Stomach (tissue), 9 donors: ENCODE results near the gene TAF1C. TPM values are rescaled to one million over a fixed set of nuclear protein-coding genes. Genes with fewer than 3 reads are reported as not detected.

Experiments used
- DNase-seq, 2 donors: peaks; one replicate each; pipeline versions ENCODE4 v3.0.0 to v3.0.0-alpha.2; 2013 to 2019
- H3K27ac ChIP-seq, 5 donors: fragments of 200-600 bp in 4 of 5; sonication (generic) in 4 of 5; one replicate each; pipeline ENCODE4 v1.5.1; 2013 to 2019; ENCODE audit warnings: mild to moderate bottlenecking in 1 of 5, moderate library complexity in 1 of 5
- H3K27me3 ChIP-seq, 3 donors: fragments of 200-600 bp; sonication (generic); one replicate each; pipeline ENCODE4 v1.5.1; 2017 to 2019; ENCODE audit warnings: mixed run types in 1 of 3
- H3K36me3 ChIP-seq, 4 donors: fragments of 200-600 bp; sonication (generic); 1 replicate in 3 of 4; 2 replicates in 1 of 4; pipeline ENCODE4 v1.5.1; 2016 to 2019
- H3K4me1 ChIP-seq, 4 donors: fragments of 200-600 bp; sonication (generic); one replicate each; pipeline ENCODE4 v1.5.1; 2016 to 2019
- H3K4me3 ChIP-seq, 4 donors: fragments of 200-600 bp; sonication (generic) in 3 of 4; one replicate each; pipeline ENCODE4 v1.5.1; 2016 to 2019; ENCODE audit warnings: mild to moderate bottlenecking in 1 of 4
- H3K9me3 ChIP-seq, 4 donors: fragments of 200-600 bp; sonication (generic); one replicate each; pipeline ENCODE4 v1.5.1; 2016 to 2019
- CTCF ChIP-seq, 7 experiments: fragments of 450-650 bp in 4 of 7; fragments of 200-600 bp in 3 of 7; sonication (generic) in 3 of 7; IDR thresholded peaks; one replicate each; pipeline ENCODE4 v1.5.1; 2016 to 2019; ENCODE audit warnings: antibody characterized with exemption in 7 of 7, control low read depth in 2 of 7, mild to moderate bottlenecking in 1 of 7
- EP300 ChIP-seq: sonication (generic); formaldehyde crosslinking; IDR thresholded peaks from one replicate; pipeline ENCODE4 v1.6.1; 2017; ENCODE audit warnings: antibody characterized with exemption
- POLR2A ChIP-seq, 4 donors: fragments of 450-650 bp; IDR thresholded peaks; one replicate each; pipeline ENCODE4 v1.6.1; 2016; ENCODE audit warnings: antibody characterized with exemption in 4 of 4, control low read depth in 2 of 4, mild to moderate bottlenecking in 1 of 4, moderate library complexity in 1 of 4
- POLR2AphosphoS5 ChIP-seq, 3 donors: sonication (generic); formaldehyde crosslinking; IDR thresholded peaks; one replicate each; pipeline ENCODE4 v1.6.1; 2016; ENCODE audit warnings: antibody characterized with exemption in 3 of 3
- WGBS, 5 donors: extraction: QIAGEN DNeasy Blood & Tissue Kit in 3 of 5; methylation state at CpG; one replicate each; pipeline versions ENCODE4 v1.1.5 to v1.1.7; 2013 to 2018; 5-methylcytosine and 5-hydroxymethylcytosine counted together
- intact Hi-C: fragments of 100-400 bp; cut with DNase I; formaldehyde crosslinking; loops from one replicate; pipeline ENCODE4 v1.15.1; 2023; ENCODE audit warnings: low total_unique reads
- polyA plus RNA-seq, 3 donors: library from polyadenylated mRNA; stranded (reverse); fragments of 200-250 nt; gene quantifications; one replicate each; pipeline ENCODE4 v1.2.3, GENCODE V29; 2013
- total RNA-seq, 5 donors: library from RNA; depleted of rRNA; stranded (reverse); fragments of >200 nt; gene quantifications; one replicate each; pipeline versions ENCODE4 v1.1.0 to v1.2.3, GENCODE V29; 2014 to 2016
- donor health status: healthy with polysubstance abuse.
- donor health status: Bipolar disorder and iron deficiency.
- donor health status: healthy.

Gene TAF1C
- total and polyA plus RNA-seq, 8 donors, result 15.3 to 377 (median 37.6) TPM

GRCh38 chr16:84143081-84143480 lies 43.8 kb downstream of the TAF1C start:
- H3K9me3 ChIP-seq, result no peaks in the 10 kb centered on the region
- TF ChIP-seq EP300 (no peak), CTCF (IDR thresholded peaks at IDR 0.05) (no peak), POLR2AphosphoS5 (IDR thresholded peaks at IDR 0.05) (no peak), POLR2A (IDR thresholded peaks at IDR 0.05) (no peak)
- H3K27ac ChIP-seq, result no peak overlapping the region
- peaks cover 15 to 34% (median 24%) of the 10 kb centered on the region in 4 donors for H3K4me1 ChIP-seq
- WGBS, 5 donors, result 91 to 100% (median 96%) methylated on average over 1 of the region's 1 CpG
- H3K36me3 ChIP-seq, result no peaks in the 10 kb centered on the region
- intact Hi-C loops, result no loop called here
- no peak overlapping the region for H3K4me3 ChIP-seq
- no peak for DNase-seq
- no peaks in the 10 kb centered on the region for H3K27me3 ChIP-seq

GRCh38 chr16:84141143-84141670 lies 45.6 kb downstream of the TAF1C start:
- 63 to 72% (median 67%) methylated on average over 13 of the region's 13 CpGs for WGBS, 5 donors
- H3K36me3 ChIP-seq, result no peaks in the 10 kb centered on the region
- no peak overlapping the region for H3K27ac ChIP-seq
- peaks cover 15 to 34% (median 24%) of the 10 kb centered on the region in 4 donors for H3K4me1 ChIP-seq
- TF ChIP-seq CTCF (IDR thresholded peaks at IDR 0.05) (no peak), POLR2A (IDR thresholded peaks at IDR 0.05) (no peak), POLR2AphosphoS5 (IDR thresholded peaks at IDR 0.05) (no peak), EP300 (no peak)
- H3K4me3 ChIP-seq, result no peak overlapping the region
- H3K9me3 ChIP-seq, result no peaks in the 10 kb centered on the region
- DNase-seq, result peak in 1 of 2 donors; percentile 24
- H3K27me3 ChIP-seq, result no peaks in the 10 kb centered on the region
- intact Hi-C loops, result no loop called here

GRCh38 chr16:84139628-84140258 lies 47.1 kb downstream of the TAF1C start:
- intact Hi-C loops, result no loop called here
- Histone ChIP-seq H3K9me3 (no peaks in the 10 kb centered on the region), H3K27ac (peak overlapping the region in 1 of 5 donors; percentile 68), H3K27me3 (no peaks in the 10 kb centered on the region), H3K36me3 (no peaks in the 10 kb centered on the region), H3K4me3 (no peak overlapping the region), H3K4me1 (peaks cover 10 to 27% (median 16%) of the 10 kb centered on the region in 4 donors)
- 69 to 82% (median 77%) methylated on average over 6 of the region's 6 CpGs for WGBS, 5 donors
- DNase-seq, result no peak
- TF ChIP-seq CTCF (IDR thresholded peaks at IDR 0.05) (no peak), POLR2AphosphoS5 (IDR thresholded peaks at IDR 0.05) (no peak), POLR2A (IDR thresholded peaks at IDR 0.05) (no peak), EP300 (no peak)

- peaks cover 8 to 23% (median 12%) of the 10 kb centered on the region in 4 donors for H3K4me1 ChIP-seq
- 39 to 67% (median 53%) methylated on average over 13 to 14 of the region's 14 CpGs for WGBS, 5 donors
- H3K36me3 ChIP-seq, result no peaks in the 10 kb centered on the region
- H3K27me3 ChIP-seq, result no peaks in the 10 kb centered on the region
- peak; percentile 37 to 84 for DNase-seq
- H3K9me3 ChIP-seq, result no peaks in the 10 kb centered on the region
- H3K4me3 ChIP-seq, result no peak overlapping the region
- peak overlapping the region in 4 of 5 donors; percentile 8 to 68 (median 40) for H3K27ac ChIP-seq
- intact Hi-C loops, result no loop called here
- TF ChIP-seq POLR2A (IDR thresholded peaks at IDR 0.05) (no peak), CTCF (IDR thresholded peaks at IDR 0.05) (no peak), EP300 (no peak), POLR2AphosphoS5 (IDR thresholded peaks at IDR 0.05) (no peak)
Observed at GRCh38 chr16:84138824-84139627, 47.8 kb downstream of the TAF1C start.
